Measurements from ENCODE around the gene DNAH3. TPM values are rescaled to one million over a fixed set of nuclear protein-coding genes. Genes with fewer than 3 reads are reported as not detected.

Gene DNAH3
- total and polyA plus RNA-seq, 2 of the 13 experiments (the other 11 are each of a cell fraction or from before 2014, with no cell fraction given) = 0.07 to 0.08 TPM

- FAIRE-seq (no peak), ATAC-seq (no peak), DNase-seq (ENCODE audit: low spot score) (no peak)
- CTCF ChIA-PET (ENCODE audit: low intra/inter-chr PET ratio, low total read pairs) = no interaction called here
- in situ Hi-C loops (cut with HindIII; ENCODE audit: extremely low pct_ligation_motif_present, low pct_unique_long_range_greater_than_20kb) = loop anchor here (25.0 kb wide), 1 partner anchor 1174 kb away; no protein-coding TSS in a partner anchor
- intact Hi-C loops (cut with micrococcal nuclease; ENCODE audit: unreplicated experiment) = no loop called here
- Histone ChIP-seq H3K27ac (ENCODE audit: extremely low read length, insufficient read depth, low read length) (no peak overlapping the region), H3K9me3 (ENCODE audit: low read length) (no peaks in the 10 kb centered on the region), H3K9ac (ENCODE audit: insufficient read depth, low read depth, low read length) (no peak overlapping the region), H3K4me2 (ENCODE audit: low read depth, low read length) (no peak overlapping the region), H3K79me2 (ENCODE audit: insufficient read depth, low read length) (no peaks in the 10 kb centered on the region), H3K4me3 (replicated peaks in 1 of 3; ENCODE audit: insufficient read depth in 1 of 3, low read depth in 2 of 3, low read length in 3 of 3) (no peak overlapping the region), H4K20me1 (ENCODE audit: insufficient read depth, low read length) (no peaks in the 10 kb centered on the region), H2AFZ (ENCODE audit: low read length) (no peak overlapping the region), H3K4me1 (ENCODE audit: insufficient read depth, low read length) (peaks cover 22% of the 10 kb centered on the region), H3K36me3 (replicated peaks in 1 of 2; ENCODE audit: control insufficient read depth in 1 of 2, insufficient read depth in 2 of 2, low read length in 2 of 2) (no peaks in the 10 kb centered on the region), H3K27me3 (ENCODE audit: control insufficient read depth in 1 of 2, insufficient read depth in 2 of 2, low read length in 2 of 2) (peaks cover 2 to 11% of the 10 kb centered on the region in 2 experiments; a peak in 2 of 5 replicates)
- POLR2A ChIA-PET = interaction anchor here (1.6 kb wide), 1 partner anchor 137 kb away, joined by 6 read pairs; no protein-coding TSS in a partner anchor
- no TSS peak for BruUV-seq (replicated peaks)
- 74% methylated on average over 4 of the region's 4 CpGs for WGBS (ENCODE audit: low lambda C conversion rate)
- TF ChIP-seq ZBTB40 (IDR thresholded peaks at IDR 0.05) = no peak
- no peak for TF ChIP-seq ZBTB40 (CRISPR knock-in tag; IDR thresholded peaks at IDR 0.05)
- TF ChIP-seq EZH2 (conservative IDR thresholded peaks at IDR 0.05; ENCODE audit: low read depth, low read length) = no peak
- no peak for TF ChIP-seq CC2D1A (CRISPR knock-in tag; IDR thresholded peaks at IDR 0.05)
- TF ChIP-seq HBP1 (CRISPR knock-in tag; IDR thresholded peaks at IDR 0.05; ENCODE audit: low read depth) = no peak
- TF ChIP-seq ZNF580 (CRISPR knock-in tag; IDR thresholded peaks at IDR 0.05; ENCODE audit: borderline replicate concordance, low read depth) = no peak
- TF ChIP-seq SOX5 (CRISPR knock-in tag; IDR thresholded peaks at IDR 0.05; ENCODE audit: borderline replicate concordance) = no peak
- TF ChIP-seq ZNF264 (CRISPR knock-in tag; IDR thresholded peaks at IDR 0.05) = no peak
- TF ChIP-seq ZNF746 (CRISPR knock-in tag; IDR thresholded peaks at IDR 0.05) = no peak
- no peak for TF ChIP-seq U2AF1 (optimal IDR thresholded peaks at IDR 0.05; ENCODE audit: low read depth, low read length)
- no peak for TF ChIP-seq ZSCAN9 (CRISPR knock-in tag; IDR thresholded peaks at IDR 0.05; ENCODE audit: borderline replicate concordance)
- no peak for TF ChIP-seq ZNF230 (CRISPR knock-in tag; IDR thresholded peaks at IDR 0.05)
- no peak for TF ChIP-seq STAT6 (CRISPR knock-in tag; IDR thresholded peaks at IDR 0.05; ENCODE audit: borderline replicate concordance)
Observed at GRCh38 chr16:21163576-21163975, 12.9 kb upstream of the DNAH3 start.

Data from HepG2 (cell line).